Measurements from ENCODE around the gene AIFM3. TPM values are rescaled to one million over a fixed set of nuclear protein-coding genes. Genes with fewer than 3 reads are reported as not detected.
A peak's percentile ranks its signal among the peaks of the same experiment; 100 is the strongest.

Gene AIFM3
- total and polyA plus RNA-seq, 2 of the 4 experiments (the other 2 are of a cell fraction), result 0.09 to 0.18 TPM

GRCh38 chr22:21012446-21013407, 45.7 kb downstream of the AIFM3 start (continued):
- TF ChIP-seq RAD21 (IDR thresholded peaks at IDR 0.05; ENCODE audit: low read length) (no peak), MAFK (IDR thresholded peaks at IDR 0.05; ENCODE audit: low read depth, low read length) (no peak)

GRCh38 chr22:21013657-21014201, 46.7 kb downstream of the AIFM3 start:
- no TSS peak for BruUV-seq (replicated peaks)
- ChIA-PET CTCF (no interaction called here), POLR2A (ENCODE audit: unreplicated experiment) (no interaction called here)
- no peak overlapping the region for H2BK5ac ChIP-seq (ENCODE audit: low read depth, low read length, poor library complexity, severe bottlenecking)
- H3K4me1 ChIP-seq (ENCODE audit: control insufficient read depth, insufficient read depth, low read length), result peaks cover 14% of the 10 kb centered on the region
- WGBS, 2 experiments (ENCODE audit: extremely low coverage in 2 of 2, insufficient read length in 1 of 2), result 0% methylated on average over 6 of the region's 24 CpGs; no CpG with 5 or more reads in 1 of the 2 experiments
- H3K9me1 ChIP-seq (ENCODE audit: insufficient read depth, low read length), result peaks cover 10% of the 10 kb centered on the region; the same call in 1 of the 2 replicates
- no peak overlapping the region for H4K5ac ChIP-seq (ENCODE audit: low read depth, low read length)
- peak overlapping the region in 1 of 2 experiments; percentile 81; a peak in 3 of 4 replicates for H4K8ac ChIP-seq (ENCODE audit: low read depth in 2 of 2, low read length in 2 of 2)
- H2AK5ac ChIP-seq (ENCODE audit: low read depth, low read length), result no peak overlapping the region
- no peaks in the 10 kb centered on the region for H3K27me3 ChIP-seq (ENCODE audit: control insufficient read depth, insufficient read depth, low read length)
- H4K91ac ChIP-seq (ENCODE audit: insufficient read depth, low read depth, low read length), result no peak overlapping the region
- peak overlapping the region; percentile 85 for H3K4me2 ChIP-seq (ENCODE audit: low read depth, low read length)
- H3K4me3 ChIP-seq (ENCODE audit: insufficient read depth, low read depth, low read length), result peak overlapping the region; percentile 52
- H2BK20ac ChIP-seq (ENCODE audit: low read depth, low read length), result no peak overlapping the region
- H3K4ac ChIP-seq (ENCODE audit: low read depth, low read length), result 0 out of 2 replicates have a peak overlapping the region, but pooled peaks have one; percentile 26
- intact Hi-C loops (cut with micrococcal nuclease), result loop anchor here (2.0 kb wide), 1 partner anchor 31 kb away; the partner anchor contains the start of gene LRRC74B
- H2AK9ac ChIP-seq (replicated peaks; ENCODE audit: low read depth, low read length, poor library complexity), result peak overlapping the region; percentile 38
- H3K14ac ChIP-seq (replicated peaks; ENCODE audit: low read depth, low read length), result no peak overlapping the region
- ATAC-seq (ENCODE audit: low read depth), result no peak; the same call in 1 of the 2 replicates
- H3K79me1 ChIP-seq (ENCODE audit: low read depth in 1 of 2, low read length in 2 of 2), result 0 out of 4 replicates have a peak, but pooled peaks cover 0 to 5% of the 10 kb centered on the region in 2 experiments
- peak overlapping the region; percentile 39; the same call in 1 of the 2 replicates for H3K27ac ChIP-seq (ENCODE audit: insufficient read depth, low read length)
- H3K56ac ChIP-seq (ENCODE audit: extremely low read depth, insufficient read depth, low read length), result no peak overlapping the region
- no peak overlapping the region for H3K23ac ChIP-seq (ENCODE audit: low read depth, low read length)
- no peak overlapping the region for H2BK120ac ChIP-seq (ENCODE audit: low read depth, low read length)
- H2BK15ac ChIP-seq (ENCODE audit: low read depth, low read length), result no peak overlapping the region
- H3K9me3 ChIP-seq (ENCODE audit: control insufficient read depth, insufficient read depth, low read length), result no peaks in the 10 kb centered on the region
- H3K36me3 ChIP-seq (ENCODE audit: control insufficient read depth, insufficient read depth, low read length), result no peaks in the 10 kb centered on the region
- no peak overlapping the region for H3K18ac ChIP-seq (ENCODE audit: low read depth, low read length)
- peak overlapping the region; percentile 55 for H3K9ac ChIP-seq (ENCODE audit: low read depth, low read length)
- dilution Hi-C loops (cut with HindIII; ENCODE audit: low sequenced_read_pairs, unreplicated experiment), result no loop called here
- peaks cover 4% of the 10 kb centered on the region; the same call in 1 of the 2 replicates for H4K20me1 ChIP-seq (ENCODE audit: insufficient read depth, low read length)
- DNase-seq, result no peak
- in situ Hi-C loops (cut with MboI; ENCODE audit: low sequenced_read_pairs), result loop anchor here (10.0 kb wide), 1 partner anchor 81 kb away; no protein-coding TSS in a partner anchor
- TF ChIP-seq CEBPB (IDR thresholded peaks at IDR 0.05; ENCODE audit: low read depth, low read length), result no peak
- TF ChIP-seq, protein P1, sequence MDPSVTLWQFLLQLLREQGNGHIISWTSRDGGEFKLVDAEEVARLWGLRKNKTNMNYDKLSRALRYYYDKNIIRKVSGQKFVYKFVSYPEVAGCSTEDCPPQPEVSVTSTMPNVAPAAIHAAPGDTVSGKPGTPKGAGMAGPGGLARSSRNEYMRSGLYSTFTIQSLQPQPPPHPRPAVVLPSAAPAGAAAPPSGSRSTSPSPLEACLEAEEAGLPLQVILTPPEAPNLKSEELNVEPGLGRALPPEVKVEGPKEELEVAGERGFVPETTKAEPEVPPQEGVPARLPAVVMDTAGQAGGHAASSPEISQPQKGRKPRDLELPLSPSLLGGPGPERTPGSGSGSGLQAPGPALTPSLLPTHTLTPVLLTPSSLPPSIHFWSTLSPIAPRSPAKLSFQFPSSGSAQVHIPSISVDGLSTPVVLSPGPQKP (IDR thresholded peaks at IDR 0.05; ENCODE audit: borderline replicate concordance, low read depth, low read length), result no peak
- TF ChIP-seq POLR2A (IDR thresholded peaks at IDR 0.05; ENCODE audit: low read depth, low read length), result peak; percentile 72
- TF ChIP-seq NFE2L2 (IDR thresholded peaks at IDR 0.05; ENCODE audit: low read depth, low read length), result no peak
- H2AFZ ChIP-seq (replicated peaks; ENCODE audit: low read length, poor library complexity), result peak overlapping the region; percentile 100

Data from IMR-90 (cell line).